ENCODE measurements around the gene COG2. TPM values are rescaled to one million over a fixed set of nuclear protein-coding genes. Genes with fewer than 3 reads are reported as not detected.

The COG2 gene
- total RNA-seq, 1 experiment from 2014 or later, result 59.2 TPM

GRCh38 chr1:230691615-230692014, 49.3 kb downstream of the COG2 start:
- H3K27me3 Mint-ChIP-seq (ENCODE audit: unreplicated experiment), result no peaks in the 10 kb centered on the region
- DNase-seq, result no peak
- H3K4me1 Mint-ChIP-seq (ENCODE audit: low read depth, unreplicated experiment), result no peaks in the 10 kb centered on the region
- peaks cover 52% of the 10 kb centered on the region for H3K36me3 Mint-ChIP-seq (ENCODE audit: insufficient read depth, unreplicated experiment)
- no peak overlapping the region for H3K4me3 Mint-ChIP-seq (ENCODE audit: low read depth, unreplicated experiment)
- CTCF ChIA-PET, result interaction anchor here (1.0 kb wide), 1 partner anchor 49 kb away, joined by 3 read pairs; the partner anchor contains the start of gene COG2
- H3K27ac Mint-ChIP-seq (ENCODE audit: unreplicated experiment), result no peak overlapping the region
- intact Hi-C loops (cut with micrococcal nuclease; ENCODE audit: unreplicated experiment), result no loop called here
- no TSS peak for BruUV-seq (replicated peaks)
- H3K9me3 Mint-ChIP-seq (ENCODE audit: low read depth, unreplicated experiment), result no peaks in the 10 kb centered on the region
- TF ChIP-seq CTCF (IDR thresholded peaks at IDR 0.05; ENCODE audit: unreplicated experiment), result no peak

- CTCF ChIA-PET, result no interaction called here
- Mint-ChIP-seq H3K4me3 (ENCODE audit: low read depth, unreplicated experiment) (no peak overlapping the region), H3K27me3 (ENCODE audit: unreplicated experiment) (no peaks in the 10 kb centered on the region), H3K9me3 (ENCODE audit: low read depth, unreplicated experiment) (no peaks in the 10 kb centered on the region), H3K4me1 (ENCODE audit: low read depth, unreplicated experiment) (no peaks in the 10 kb centered on the region), H3K36me3 (ENCODE audit: insufficient read depth, unreplicated experiment) (peaks cover 42% of the 10 kb centered on the region), H3K27ac (ENCODE audit: unreplicated experiment) (no peak overlapping the region)
- DNase-seq, result no peak
- no TSS peak for BruUV-seq (replicated peaks)
- TF ChIP-seq CTCF (IDR thresholded peaks at IDR 0.05; ENCODE audit: unreplicated experiment), result no peak
- intact Hi-C loops (cut with micrococcal nuclease; ENCODE audit: unreplicated experiment), result no loop called here
Measured at GRCh38 chr1:230693221-230693620, 50.9 kb downstream of the COG2 start.

GRCh38 chr1:230693777-230694176, 51.5 kb downstream of the COG2 start:
- no peak for DNase-seq
- Mint-ChIP-seq H3K27ac (ENCODE audit: unreplicated experiment) (peak overlapping the region; percentile 48), H3K4me3 (ENCODE audit: low read depth, unreplicated experiment) (no peak overlapping the region), H3K4me1 (ENCODE audit: low read depth, unreplicated experiment) (no peaks in the 10 kb centered on the region), H3K9me3 (ENCODE audit: low read depth, unreplicated experiment) (no peaks in the 10 kb centered on the region), H3K36me3 (ENCODE audit: insufficient read depth, unreplicated experiment) (peaks cover 40% of the 10 kb centered on the region), H3K27me3 (ENCODE audit: unreplicated experiment) (no peaks in the 10 kb centered on the region)
- CTCF ChIA-PET, result no interaction called here
- intact Hi-C loops (cut with micrococcal nuclease; ENCODE audit: unreplicated experiment), result no loop called here
- TF ChIP-seq CTCF (IDR thresholded peaks at IDR 0.05; ENCODE audit: unreplicated experiment), result no peak
- no TSS peak for BruUV-seq (replicated peaks)

- no peaks in the 10 kb centered on the region for H3K27me3 Mint-ChIP-seq (ENCODE audit: unreplicated experiment)
- H3K4me1 Mint-ChIP-seq (ENCODE audit: low read depth, unreplicated experiment), result no peaks in the 10 kb centered on the region
- no TSS peak for BruUV-seq (replicated peaks)
- CTCF ChIA-PET, result no interaction called here
- intact Hi-C loops (cut with micrococcal nuclease; ENCODE audit: unreplicated experiment), result no loop called here
- H3K27ac Mint-ChIP-seq (ENCODE audit: unreplicated experiment), result peak overlapping the region; percentile 48
- no peaks in the 10 kb centered on the region for H3K9me3 Mint-ChIP-seq (ENCODE audit: low read depth, unreplicated experiment)
- H3K4me3 Mint-ChIP-seq (ENCODE audit: low read depth, unreplicated experiment), result no peak overlapping the region
- TF ChIP-seq CTCF (IDR thresholded peaks at IDR 0.05; ENCODE audit: unreplicated experiment), result no peak
- peaks cover 37% of the 10 kb centered on the region for H3K36me3 Mint-ChIP-seq (ENCODE audit: insufficient read depth, unreplicated experiment)
- no peak for DNase-seq
Measured at GRCh38 chr1:230694464-230694863, 52.2 kb downstream of the COG2 start.
